Activated naive CD4-positive, alpha-beta T cell treated with anti-CD3 and anti-CD28 coated beads, Interleukin-2, amount 50 U/mL, for 72 hours (primary cell): ENCODE measurements around the gene GSAP. TPM values are rescaled to one million over a fixed set of nuclear protein-coding genes. Genes with fewer than 3 reads are reported as not detected.
"Not testable (repeated sequence)": the region's sequence is repeated elsewhere in the genome, so short reads cannot be mapped to it uniquely, and the experiment has no call there.

Experiments
- ATAC-seq, 2 donors: fragments of 150-1000 bp; cut with Tn5 transposase; 2 replicates each; pipeline ENCODE4 v1.10.0; 2021; ENCODE audit warnings: mild to moderate bottlenecking in 2 of 2, moderate library complexity in 2 of 2
- DNase-seq, 2 donors: peaks; one replicate each; pipeline ENCODE4 v3.0.0; 2021 to 2022; ENCODE audit warnings: low spot score in 2 of 2
- H3K27ac Mint-ChIP-seq, 2 donors: one replicate each; pipeline ENCODE4 v1.8.0; 2022; ENCODE audit warnings: mild to moderate bottlenecking in 2 of 2, mixed read lengths in 2 of 2
- H3K36me3 Mint-ChIP-seq, 2 donors: one replicate each; pipeline ENCODE4 v1.8.0; 2022; ENCODE audit warnings: mixed read lengths in 2 of 2
- H3K9me3 Mint-ChIP-seq, 2 donors: one replicate each; pipeline ENCODE4 v1.8.0; 2022; ENCODE audit warnings: mixed read lengths in 2 of 2
- total RNA-seq, 2 donors: library from RNA; stranded (reverse); gene quantifications; one replicate each; pipeline ENCODE4 v1.2.3, GENCODE V29; 2022

The GSAP gene
- total RNA-seq, 2 donors from 2014 or later: 1.2 to 4.1 TPM

GRCh38 chr7:77309714-77310220 is 106.4 kb downstream of the GSAP start:
- peak overlapping the region in 1 of 2 donors; percentile 15 for H3K27ac Mint-ChIP-seq
- H3K36me3 Mint-ChIP-seq: peaks cover 26 to 28% of the 10 kb centered on the region in 2 donors
- peaks cover 4 to 12% of the 10 kb centered on the region in 2 donors for H3K9me3 Mint-ChIP-seq
- no peak for ATAC-seq
- no peak for DNase-seq

- peaks cover 4 to 12% of the 10 kb centered on the region in 2 donors for H3K9me3 Mint-ChIP-seq
- no peak overlapping the region for H3K27ac Mint-ChIP-seq
- peaks cover 28 to 35% of the 10 kb centered on the region in 2 donors for H3K36me3 Mint-ChIP-seq
- no peak for ATAC-seq
- no peak for DNase-seq
These were observed 107.4 kb downstream of the GSAP start for GRCh38 chr7:77308792-77309191.

- Mint-ChIP-seq H3K27ac (no peak overlapping the region), H3K9me3 (peaks cover 19 to 30% of the 10 kb centered on the region in 2 donors), H3K36me3 (peaks cover 50 to 58% of the 10 kb centered on the region in 2 donors)
- no peak for ATAC-seq
- DNase-seq: no peak
These were observed 109.7 kb downstream of the GSAP start for GRCh38 chr7:77306231-77307067.

- Mint-ChIP-seq H3K9me3 (peaks cover 6 to 20% of the 10 kb centered on the region in 2 donors), H3K36me3 (peaks cover 12 to 20% of the 10 kb centered on the region in 2 donors), H3K27ac (no peak overlapping the region)
- no peak for ATAC-seq
- DNase-seq: no peak
These were observed 120.6 kb downstream of the GSAP start for GRCh38 chr7:77295549-77295948.

- DNase-seq (no peak), ATAC-seq (peak in 1 of 2 donors; percentile 5)
- no peak overlapping the region for H3K27ac Mint-ChIP-seq
- peaks cover 6 to 20% of the 10 kb centered on the region in 2 donors for H3K9me3 Mint-ChIP-seq
- peaks cover 19 to 20% of the 10 kb centered on the region in 2 donors for H3K36me3 Mint-ChIP-seq
These were observed 123.1 kb downstream of the GSAP start for GRCh38 chr7:77293046-77293445.

GRCh38 chr7:77290425-77290824 is 125.7 kb downstream of the GSAP start:
- no peak overlapping the region for H3K27ac Mint-ChIP-seq
- H3K36me3 Mint-ChIP-seq: peaks cover 24 to 40% of the 10 kb centered on the region in 2 donors
- ATAC-seq (no peak), DNase-seq (no peak)
- peaks cover 0 to 22% of the 10 kb centered on the region in 2 donors for H3K9me3 Mint-ChIP-seq

- Mint-ChIP-seq H3K36me3 (peaks cover 24 to 40% of the 10 kb centered on the region in 2 donors), H3K9me3 (peaks cover 0 to 23% of the 10 kb centered on the region in 2 donors), H3K27ac (no peak overlapping the region)
- DNase-seq (no peak), ATAC-seq (no peak)
These were observed 126.8 kb downstream of the GSAP start for GRCh38 chr7:77289387-77289786.

- H3K36me3 Mint-ChIP-seq: peaks cover 24 to 40% of the 10 kb centered on the region in 2 donors
- H3K27ac Mint-ChIP-seq: no peak overlapping the region
- ATAC-seq (no peak), DNase-seq (no peak)
- peaks cover 0 to 23% of the 10 kb centered on the region in 2 donors for H3K9me3 Mint-ChIP-seq
These were observed 127.4 kb downstream of the GSAP start for GRCh38 chr7:77288676-77289320.

- ATAC-seq (no peak), DNase-seq (no peak)
These were observed 131.5 kb downstream of the GSAP start for GRCh38 chr7:77284616-77285015.

GRCh38 chr7:77284005-77284404 is 132.1 kb downstream of the GSAP start:
- H3K9me3 Mint-ChIP-seq: peaks cover 0 to 13% of the 10 kb centered on the region in 2 donors
- no peak overlapping the region for H3K27ac Mint-ChIP-seq
- peaks cover 19 to 33% of the 10 kb centered on the region in 2 donors for H3K36me3 Mint-ChIP-seq
- no peak for DNase-seq
- ATAC-seq: no peak

More at GRCh38 chr7:77284616-77285015, 131.5 kb downstream of the GSAP start:
- peaks cover 0 to 18% of the 10 kb centered on the region in 2 donors for H3K9me3 Mint-ChIP-seq
- H3K27ac Mint-ChIP-seq: no peak overlapping the region
- peaks cover 24 to 39% of the 10 kb centered on the region in 2 donors for H3K36me3 Mint-ChIP-seq

- DNase-seq (no peak), ATAC-seq (no peak)
- Mint-ChIP-seq H3K27ac (no peak overlapping the region), H3K36me3 (peaks cover 18 to 25% of the 10 kb centered on the region in 2 donors), H3K9me3 (peaks cover 0 to 11% of the 10 kb centered on the region in 2 donors)
These were observed 133.3 kb downstream of the GSAP start for GRCh38 chr7:77282897-77283296.

- Mint-ChIP-seq H3K27ac (no peak overlapping the region), H3K9me3 (peaks cover 0 to 8% of the 10 kb centered on the region in 2 donors), H3K36me3 (peaks cover 9 to 15% of the 10 kb centered on the region in 2 donors)
- no peak for ATAC-seq
- no peak for DNase-seq
These were observed 134.2 kb downstream of the GSAP start for GRCh38 chr7:77281780-77282478.

GRCh38 chr7:77276120-77276519 is 140.0 kb downstream of the GSAP start:
- DNase-seq (no peak), ATAC-seq (peak; percentile 33 to 61)
- Mint-ChIP-seq H3K27ac (peak overlapping the region in 1 of 2 donors; percentile 21), H3K9me3 (peaks cover 0 to 4% of the 10 kb centered on the region in 2 donors), H3K36me3 (peaks cover 5 to 6% of the 10 kb centered on the region in 2 donors)

GRCh38 chr7:77275663-77276062 is 140.5 kb downstream of the GSAP start:
- H3K9me3 Mint-ChIP-seq, DNase-seq, H3K27ac Mint-ChIP-seq, ATAC-seq, H3K36me3 Mint-ChIP-seq: not testable (repeated sequence)

GRCh38 chr7:77271766-77272165 is 144.4 kb downstream of the GSAP start:
- DNase-seq: no peak
- no peak overlapping the region for H3K27ac Mint-ChIP-seq
- peaks cover 0 to 4% of the 10 kb centered on the region in 2 donors for H3K9me3 Mint-ChIP-seq
- ATAC-seq: no peak
- peaks cover 5 to 6% of the 10 kb centered on the region in 2 donors for H3K36me3 Mint-ChIP-seq

GRCh38 chr7:77270094-77270480 is 146.1 kb downstream of the GSAP start:
- H3K9me3 Mint-ChIP-seq: no peaks in the 10 kb centered on the region
- no peak for ATAC-seq
- no peaks in the 10 kb centered on the region for H3K36me3 Mint-ChIP-seq
- no peak for DNase-seq
- H3K27ac Mint-ChIP-seq: no peak overlapping the region
